ENCODE data around the gene ORAI3.

GRCh38 chr16:30980434-30980833 lies 31.6 kb downstream of the ORAI3 start:
- TF ChIP-seq TARDBP (IDR thresholded peaks at IDR 0.05) (no peak), BHLHE40 (IDR thresholded peaks at IDR 0.05; ENCODE audit: borderline replicate concordance) (no peak), FOXK2 (IDR thresholded peaks at IDR 0.05) (no peak), NFRKB (IDR thresholded peaks at IDR 0.05) (no peak), SUZ12 (IDR thresholded peaks at IDR 0.05) (no peak), SP1 (IDR thresholded peaks at IDR 0.05) (no peak), FOXM1 (IDR thresholded peaks at IDR 0.05; ENCODE audit: borderline replicate concordance) (no peak), ELF4 (IDR thresholded peaks at IDR 0.05) (no peak)

Data from HEK293T (cell line).